Dedifferentiated amniotic fluid mesenchymal stem cell (primary cell): Measurements from ENCODE around the gene MYO15A.

Experiments used
- DNase-seq: peaks from one replicate; pipeline ENCODE4 v3.0.0-alpha.2; 2016; ENCODE audit errors: extremely low spot score

The MYO15A gene

GRCh38 chr17:18105595-18105994, 3.0 kb upstream of the MYO15A start:
- no peak for DNase-seq

- no peak for DNase-seq
Observed at GRCh38 chr17:18106211-18106610, 2.3 kb upstream of the MYO15A start.

- DNase-seq: no peak
Observed at GRCh38 chr17:18107061-18107790, 1.3 kb upstream of the MYO15A start.

- DNase-seq: no peak
Observed at GRCh38 chr17:18107971-18108370, 585 bp upstream of the MYO15A start.

- DNase-seq: no peak
Observed at GRCh38 chr17:18109935-18110485, 1.5 kb downstream of the MYO15A start.

GRCh38 chr17:18110636-18111145, 2.1 kb downstream of the MYO15A start:
- no peak for DNase-seq

GRCh38 chr17:18111330-18111971, 2.9 kb downstream of the MYO15A start:
- no peak for DNase-seq

GRCh38 chr17:18115517-18115916, 7.0 kb downstream of the MYO15A start:
- DNase-seq: no peak

- DNase-seq: no peak
Observed at GRCh38 chr17:18116078-18116477, 7.5 kb downstream of the MYO15A start.

GRCh38 chr17:18117533-18117932, 9.0 kb downstream of the MYO15A start:
- DNase-seq: no peak

GRCh38 chr17:18117982-18118975, 9.7 kb downstream of the MYO15A start:
- DNase-seq: no peak

GRCh38 chr17:18119166-18119745, 10.7 kb downstream of the MYO15A start:
- no peak for DNase-seq

- DNase-seq: no peak
Observed at GRCh38 chr17:18119938-18120337, 11.4 kb downstream of the MYO15A start.

- DNase-seq: no peak
Observed at GRCh38 chr17:18120461-18121017, 12.0 kb downstream of the MYO15A start.

GRCh38 chr17:18121144-18121910, 12.8 kb downstream of the MYO15A start:
- DNase-seq: no peak

- no peak for DNase-seq
Observed at GRCh38 chr17:18122990-18123753, 14.6 kb downstream of the MYO15A start.

- no peak for DNase-seq
Observed at GRCh38 chr17:18124345-18125126, 16.0 kb downstream of the MYO15A start.

- DNase-seq: no peak
Observed at GRCh38 chr17:18129041-18129502, 20.5 kb downstream of the MYO15A start.

GRCh38 chr17:18132711-18133110, 24.2 kb downstream of the MYO15A start:
- no peak for DNase-seq
